HG03575 (cell line): Measurements from ENCODE around the gene SLC34A2.
"Not testable (repeated sequence)": the region's sequence is repeated elsewhere in the genome, so short reads cannot be mapped to it uniquely, and the experiment has no call there.

Experiments
- ATAC-seq: cut with Tn5 transposase; IDR thresholded peaks from one replicate; pipeline ENCODE4 v1.9.1; 2021; ENCODE audit not compliant: unreplicated experiment, insufficient number of reproducible peaks, low FRiP score; ENCODE audit errors: extremely low read depth

SLC34A2 gene

GRCh38 chr4:25658357-25658771 is 2.7 kb downstream of the SLC34A2 start:
- ATAC-seq, result no peak

DNA sequence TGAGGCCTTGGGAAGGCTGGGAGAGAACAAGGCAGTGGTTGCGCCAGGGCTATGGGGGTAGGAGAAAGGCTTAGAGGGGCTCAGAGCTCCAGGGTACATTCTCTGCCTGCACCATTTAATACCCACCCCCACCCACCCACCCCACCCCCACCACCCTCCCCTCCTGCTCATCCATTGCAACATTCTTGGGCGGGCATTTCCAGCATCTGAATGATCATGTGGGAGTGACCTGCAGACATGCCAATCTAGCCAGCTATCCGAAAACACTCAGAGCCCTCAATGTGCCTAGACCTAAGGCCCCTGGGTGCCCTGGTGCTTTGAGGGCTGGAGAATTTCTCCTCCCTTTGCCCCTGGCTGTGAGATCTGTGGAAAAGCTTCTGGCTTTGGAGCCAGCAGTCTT is 3.1 kb downstream of the SLC34A2 start:
- ATAC-seq, result no peak

DNA sequence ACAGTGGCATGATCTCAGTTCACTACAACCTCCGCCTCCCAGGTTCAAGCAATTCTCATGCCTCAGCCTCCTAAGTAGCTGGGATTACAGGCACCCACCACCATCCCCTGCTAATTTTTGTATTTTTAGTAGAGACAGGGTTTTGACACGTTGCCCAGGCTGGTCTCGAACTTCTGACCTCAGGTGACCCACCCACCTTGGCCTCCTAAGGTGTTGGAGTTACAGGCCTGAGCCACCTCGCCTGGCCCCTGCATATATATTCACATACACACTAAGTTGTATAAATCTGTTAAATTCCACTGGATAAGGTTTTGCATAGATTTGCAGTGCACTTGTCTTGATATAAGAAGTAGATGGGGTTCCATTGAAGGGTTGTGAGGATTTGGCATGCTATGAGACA is 5.8 kb downstream of the SLC34A2 start:
- ATAC-seq, result not testable (repeated sequence)

DNA sequence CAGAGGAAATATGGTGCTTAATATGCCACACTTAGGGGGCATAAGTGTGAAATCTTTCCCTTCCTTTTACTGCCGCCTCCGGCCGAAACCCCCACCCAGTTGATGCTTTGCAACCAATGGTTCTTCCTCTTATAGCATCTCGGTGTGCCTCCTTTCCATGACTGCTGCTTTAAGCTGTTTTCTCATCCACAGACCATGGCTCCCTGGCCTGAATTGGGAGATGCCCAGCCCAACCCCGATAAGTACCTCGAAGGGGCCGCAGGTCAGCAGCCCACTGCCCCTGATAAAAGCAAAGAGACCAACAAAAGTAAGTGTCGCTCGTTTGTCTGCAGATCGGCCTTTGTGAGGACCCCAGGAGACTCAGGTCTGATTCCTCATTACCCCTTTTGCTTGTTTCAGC is 6.7 kb downstream of the SLC34A2 start:
- no peak for ATAC-seq

DNA sequence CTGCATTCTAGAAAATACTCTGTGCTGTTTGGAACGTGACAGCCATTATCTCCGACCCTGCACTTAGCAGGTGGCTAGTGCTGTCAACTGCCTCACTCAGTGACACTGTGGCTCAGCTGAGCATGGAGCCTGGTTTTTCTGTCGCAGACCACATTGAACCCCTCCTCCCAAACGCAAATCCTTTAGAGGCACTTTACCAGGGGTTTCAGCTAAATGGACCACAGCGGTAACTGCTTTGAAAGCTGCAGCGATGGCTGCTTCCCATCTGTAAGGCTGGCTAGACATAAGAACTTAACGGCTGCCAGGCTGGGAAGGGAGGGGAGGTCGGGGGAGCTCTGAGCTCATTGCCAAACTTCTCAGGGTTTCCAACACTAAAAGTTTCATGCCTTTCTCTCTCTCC is 8.1 kb downstream of the SLC34A2 start:
- ATAC-seq, result no peak

DNA sequence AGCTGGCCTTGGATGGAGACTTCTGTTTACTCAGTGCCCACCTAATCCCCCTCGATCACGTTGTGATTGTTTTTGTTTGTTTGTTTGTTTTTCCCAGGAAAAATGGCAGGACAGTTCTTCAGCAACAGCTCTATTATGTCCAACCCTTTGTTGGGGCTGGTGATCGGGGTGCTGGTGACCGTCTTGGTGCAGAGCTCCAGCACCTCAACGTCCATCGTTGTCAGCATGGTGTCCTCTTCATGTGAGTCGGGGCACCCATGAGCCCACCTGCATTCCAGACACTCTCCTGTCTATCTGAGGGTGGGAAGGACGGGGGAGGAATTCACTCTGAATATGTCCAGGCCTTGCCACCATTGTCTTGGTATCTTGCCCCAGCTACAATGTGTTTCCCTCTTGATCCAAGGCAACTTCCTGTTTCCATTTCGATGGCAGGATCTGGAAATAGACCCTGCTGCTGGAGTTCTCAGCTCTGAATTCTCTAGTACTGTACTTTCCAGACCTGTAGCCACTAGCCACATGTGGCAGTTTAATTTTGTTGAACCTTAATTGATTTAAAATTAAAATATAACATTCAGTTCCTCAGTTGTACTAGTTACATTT is 10.5 kb downstream of the SLC34A2 start:
- no peak for ATAC-seq

GRCh38 chr4:25667931-25668557 is 12.4 kb downstream of the SLC34A2 start:
- no peak for ATAC-seq

DNA sequence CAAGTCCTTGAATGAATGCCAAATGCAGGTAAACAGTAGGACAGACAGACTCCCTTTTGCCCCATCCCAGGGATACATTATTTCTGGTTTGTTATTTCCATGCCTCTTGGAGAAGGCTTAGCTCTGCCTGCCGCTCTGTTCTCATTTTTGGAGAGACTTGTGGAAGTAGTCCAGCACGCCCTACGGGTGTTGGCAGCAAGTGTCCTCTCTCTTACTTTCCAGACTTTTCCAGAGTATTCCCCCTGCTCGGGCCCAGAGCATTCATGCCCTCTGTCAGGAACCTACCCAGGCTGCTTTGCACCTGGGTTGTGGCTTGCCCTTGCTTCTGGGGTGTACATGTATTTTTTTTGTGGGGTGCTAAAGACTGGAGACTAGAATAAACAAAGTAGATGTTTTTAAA is 15.3 kb downstream of the SLC34A2 start:
- no peak for ATAC-seq

GRCh38 chr4:25672756-25673155 is 17.1 kb downstream of the SLC34A2 start:
- no peak for ATAC-seq

DNA sequence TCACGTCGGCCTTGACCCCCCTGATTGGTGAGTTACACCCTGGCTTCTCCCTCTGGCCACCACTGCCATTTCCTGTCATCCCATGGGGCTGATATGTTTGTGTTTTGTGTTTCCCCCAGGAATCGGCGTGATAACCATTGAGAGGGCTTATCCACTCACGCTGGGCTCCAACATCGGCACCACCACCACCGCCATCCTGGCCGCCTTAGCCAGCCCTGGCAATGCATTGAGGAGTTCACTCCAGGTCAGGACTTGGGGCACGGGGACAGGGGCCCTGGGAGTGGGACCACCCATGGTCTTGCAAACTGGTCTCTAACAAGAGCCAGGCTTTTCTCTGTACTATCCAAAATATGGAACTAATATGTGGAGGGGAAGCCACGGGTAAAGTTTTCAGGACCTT is 18.7 kb downstream of the SLC34A2 start:
- ATAC-seq, result no peak

DNA sequence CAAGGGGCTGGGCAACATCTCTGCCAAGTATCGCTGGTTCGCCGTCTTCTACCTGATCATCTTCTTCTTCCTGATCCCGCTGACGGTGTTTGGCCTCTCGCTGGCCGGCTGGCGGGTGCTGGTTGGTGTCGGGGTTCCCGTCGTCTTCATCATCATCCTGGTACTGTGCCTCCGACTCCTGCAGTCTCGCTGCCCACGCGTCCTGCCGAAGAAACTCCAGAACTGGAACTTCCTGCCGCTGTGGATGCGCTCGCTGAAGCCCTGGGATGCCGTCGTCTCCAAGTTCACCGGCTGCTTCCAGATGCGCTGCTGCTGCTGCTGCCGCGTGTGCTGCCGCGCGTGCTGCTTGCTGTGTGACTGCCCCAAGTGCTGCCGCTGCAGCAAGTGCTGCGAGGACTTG is 20.6 kb downstream of the SLC34A2 start:
- ATAC-seq, result no peak

DNA sequence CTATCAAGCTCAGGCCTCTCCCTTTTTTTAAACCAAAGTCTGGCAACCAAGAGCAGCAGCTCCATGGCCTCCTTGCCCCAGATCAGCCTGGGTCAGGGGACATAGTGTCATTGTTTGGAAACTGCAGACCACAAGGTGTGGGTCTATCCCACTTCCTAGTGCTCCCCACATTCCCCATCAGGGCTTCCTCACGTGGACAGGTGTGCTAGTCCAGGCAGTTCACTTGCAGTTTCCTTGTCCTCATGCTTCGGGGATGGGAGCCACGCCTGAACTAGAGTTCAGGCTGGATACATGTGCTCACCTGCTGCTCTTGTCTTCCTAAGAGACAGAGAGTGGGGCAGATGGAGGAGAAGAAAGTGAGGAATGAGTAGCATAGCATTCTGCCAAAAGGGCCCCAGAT is 21.5 kb downstream of the SLC34A2 start:
- ATAC-seq, result no peak

DNA sequence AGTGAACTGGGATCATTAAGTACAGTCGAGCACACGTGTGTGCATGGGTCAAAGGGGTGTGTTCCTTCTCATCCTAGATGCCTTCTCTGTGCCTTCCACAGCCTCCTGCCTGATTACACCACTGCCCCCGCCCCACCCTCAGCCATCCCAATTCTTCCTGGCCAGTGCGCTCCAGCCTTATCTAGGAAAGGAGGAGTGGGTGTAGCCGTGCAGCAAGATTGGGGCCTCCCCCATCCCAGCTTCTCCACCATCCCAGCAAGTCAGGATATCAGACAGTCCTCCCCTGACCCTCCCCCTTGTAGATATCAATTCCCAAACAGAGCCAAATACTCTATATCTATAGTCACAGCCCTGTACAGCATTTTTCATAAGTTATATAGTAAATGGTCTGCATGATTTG is 22.3 kb downstream of the SLC34A2 start:
- ATAC-seq, result no peak

- no peak for ATAC-seq
Observed at GRCh38 chr4:25687773-25688172, 32.1 kb downstream of the SLC34A2 start.

DNA sequence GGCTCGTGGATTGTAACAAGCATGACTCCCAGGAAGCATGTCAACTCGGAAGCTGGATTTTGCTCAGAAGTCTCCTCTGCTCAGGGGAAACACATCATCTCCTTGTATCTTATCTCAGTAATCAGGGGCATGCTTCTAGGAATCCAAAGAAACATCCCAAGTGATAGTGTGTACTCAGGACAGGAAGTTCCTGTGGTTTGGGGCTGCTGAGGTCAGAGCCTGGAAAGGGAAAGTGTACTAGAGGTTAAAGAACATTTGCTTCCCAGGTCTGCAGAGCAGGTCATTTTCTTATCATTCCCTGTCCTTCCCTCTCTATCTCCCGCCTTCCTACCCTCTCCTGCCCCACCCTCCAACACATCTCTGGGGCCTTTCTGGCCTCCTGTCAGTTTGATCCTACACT is 38.8 kb downstream of the SLC34A2 start:
- no peak for ATAC-seq

- ATAC-seq, result no peak
Observed at GRCh38 chr4:25696409-25696808, 40.8 kb downstream of the SLC34A2 start.

DNA sequence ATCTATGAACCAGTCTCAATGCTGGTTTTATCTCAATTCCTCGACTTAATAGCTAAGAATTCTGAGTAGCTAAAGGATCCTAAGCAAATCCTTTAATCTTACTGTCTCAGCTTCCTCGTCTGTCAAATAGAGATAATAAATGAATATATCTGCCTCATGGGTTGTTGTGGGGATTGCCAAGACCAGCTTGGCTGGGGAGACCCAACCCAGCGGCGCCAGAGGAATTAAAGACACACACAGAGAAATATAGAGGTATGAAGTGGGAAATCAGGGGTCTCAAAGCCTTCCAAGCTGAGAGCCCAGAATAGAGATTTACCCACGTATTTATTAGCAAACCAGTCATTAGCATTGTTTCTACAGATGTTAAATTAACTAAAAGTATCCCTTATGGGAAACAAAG is 41.9 kb downstream of the SLC34A2 start:
- no peak for ATAC-seq

- no peak for ATAC-seq
Observed at GRCh38 chr4:25700661-25701060, 45.0 kb downstream of the SLC34A2 start.

- ATAC-seq, result no peak
Observed at GRCh38 chr4:25702848-25703247, 47.2 kb downstream of the SLC34A2 start.

GRCh38 chr4:25703731-25704388 is 48.2 kb downstream of the SLC34A2 start:
- ATAC-seq, result no peak

- ATAC-seq, result no peak
Observed at GRCh38 chr4:25704516-25704915, 48.9 kb downstream of the SLC34A2 start.
